ENCODE results near the gene FBXL22.
"Not testable (repeated sequence)": the region's sequence is repeated elsewhere in the genome, so short reads cannot be mapped to it uniquely, and the experiment has no call there.

Gene FBXL22

DNA sequence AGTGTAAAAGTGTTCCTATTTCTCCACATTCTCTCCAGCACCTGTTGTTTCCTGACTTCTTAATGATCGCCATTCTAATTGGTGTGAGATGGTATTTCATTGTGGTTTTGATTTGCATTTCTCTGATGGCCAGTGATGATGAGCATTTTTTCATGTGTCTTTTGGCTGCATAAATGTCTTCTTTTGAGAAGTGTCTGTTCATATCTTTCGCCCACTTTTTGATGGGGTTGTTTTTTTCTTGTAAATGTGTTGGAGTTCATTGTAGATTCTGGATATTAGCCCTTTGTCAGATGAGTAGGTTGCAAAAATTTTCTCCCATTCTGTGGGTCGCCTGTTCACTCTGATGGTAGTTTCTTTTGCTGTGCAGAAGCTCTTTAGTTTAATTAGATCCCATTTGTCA, 20.4 kb downstream of the FBXL22 start:
- DNase-seq, result not testable (repeated sequence)

DNA sequence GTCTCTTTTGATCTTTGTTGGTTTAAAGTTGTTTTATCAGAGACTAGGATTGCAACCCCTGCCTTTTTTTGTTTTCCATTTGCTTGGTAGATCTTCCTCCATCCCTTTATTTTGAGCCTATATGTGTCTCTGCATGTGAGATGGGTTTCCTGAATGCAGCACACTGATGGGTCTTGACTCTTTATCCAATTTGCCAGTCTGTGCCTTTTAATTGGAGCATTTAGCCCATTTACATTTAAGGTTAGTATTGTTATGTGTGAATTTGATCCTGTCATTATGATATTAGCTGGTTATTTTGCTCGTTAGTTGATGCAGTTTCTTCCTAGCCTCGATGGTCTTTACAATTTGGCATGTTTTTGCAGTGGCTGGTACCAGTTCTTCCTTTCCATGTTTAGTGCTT, 23.6 kb downstream of the FBXL22 start:
- DNase-seq, result not testable (repeated sequence)

DNA sequence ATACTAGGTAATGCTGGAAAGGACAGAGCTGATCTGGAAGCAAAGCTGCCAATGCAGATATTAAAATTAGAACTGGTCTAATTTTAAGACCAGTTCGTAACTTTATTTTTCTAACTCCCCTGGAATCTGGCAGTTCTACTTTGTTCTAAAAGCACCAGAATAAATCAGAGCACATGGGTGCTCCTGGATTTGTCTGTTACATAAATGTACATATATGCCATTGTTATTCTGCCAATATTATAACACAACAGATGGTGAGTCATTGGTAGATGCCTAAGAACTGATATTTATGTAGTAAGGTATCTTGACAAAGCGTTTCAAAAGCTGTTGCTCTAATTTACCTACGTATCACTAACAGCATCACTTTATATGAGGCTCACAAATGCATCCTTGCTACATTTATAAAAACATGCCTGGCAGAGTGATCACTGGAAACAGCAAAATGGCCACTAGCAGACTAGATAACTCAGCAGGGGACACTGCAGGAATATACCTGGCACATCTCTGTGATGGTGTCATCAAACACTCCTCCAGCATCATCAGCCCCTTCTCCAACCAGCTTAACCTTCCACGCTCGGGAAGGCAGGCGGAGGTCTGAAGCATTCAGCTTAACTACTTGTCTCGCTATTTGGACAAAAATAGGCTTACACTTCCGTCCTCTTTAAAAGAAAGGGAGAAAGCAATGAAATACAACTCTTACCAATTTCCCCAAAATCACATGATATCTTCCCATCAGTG, 26.2 kb downstream of the FBXL22 start:
- no peak for DNase-seq

DNA sequence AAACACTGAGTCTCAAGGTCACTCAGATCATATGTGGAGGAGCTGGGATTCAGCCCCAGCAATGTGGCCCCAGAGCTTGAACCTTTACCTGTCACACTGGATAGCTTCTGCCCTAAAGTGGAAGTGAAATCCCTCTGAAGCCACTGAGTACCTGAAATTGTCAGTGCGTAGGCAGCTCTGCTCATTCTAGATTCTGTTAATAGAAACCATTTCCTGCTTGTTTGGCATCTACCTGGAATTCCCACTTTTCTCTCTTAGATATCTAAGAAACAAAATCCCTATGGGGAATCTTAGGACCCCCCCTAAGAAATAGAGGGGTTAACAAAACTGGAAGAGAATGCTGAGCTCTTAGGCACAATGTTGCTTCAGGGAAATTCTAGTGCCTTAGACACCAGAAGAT, 29.8 kb downstream of the FBXL22 start:
- DNase-seq, result no peak

DNA sequence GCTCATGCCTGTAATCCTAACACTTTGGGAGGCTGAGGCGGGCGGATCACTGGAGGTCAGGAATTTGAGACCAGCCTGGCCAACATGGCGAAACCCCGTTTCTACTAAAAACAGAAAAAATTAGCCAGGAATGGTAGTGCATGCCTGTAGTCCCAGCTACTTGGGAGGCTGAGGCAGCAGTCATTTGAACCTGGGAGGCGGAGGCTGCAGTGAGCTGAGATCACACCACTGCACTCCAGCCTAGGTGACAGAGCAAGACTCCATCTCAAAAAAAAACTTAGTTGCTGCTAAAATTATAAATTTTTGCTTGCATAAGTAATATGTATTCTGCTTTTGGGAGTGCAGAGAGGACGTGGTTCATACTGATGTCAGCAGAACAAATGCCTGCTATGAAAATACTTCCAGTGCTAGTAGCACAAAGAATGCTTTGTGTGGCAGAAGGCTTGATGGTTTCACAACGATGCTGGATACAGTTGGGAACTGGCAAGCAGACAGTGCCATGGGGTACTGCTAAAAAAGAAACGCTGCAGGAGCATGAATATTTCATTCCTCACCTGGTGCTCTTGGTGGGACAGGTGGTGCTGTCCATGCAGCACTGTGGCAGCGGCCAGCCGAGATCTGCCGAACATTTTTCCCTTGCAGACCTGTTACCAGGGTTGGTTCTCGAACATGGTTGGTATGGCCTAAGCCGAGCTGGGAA, 31.1 kb downstream of the FBXL22 start:
- DNase-seq, result no peak

DNA sequence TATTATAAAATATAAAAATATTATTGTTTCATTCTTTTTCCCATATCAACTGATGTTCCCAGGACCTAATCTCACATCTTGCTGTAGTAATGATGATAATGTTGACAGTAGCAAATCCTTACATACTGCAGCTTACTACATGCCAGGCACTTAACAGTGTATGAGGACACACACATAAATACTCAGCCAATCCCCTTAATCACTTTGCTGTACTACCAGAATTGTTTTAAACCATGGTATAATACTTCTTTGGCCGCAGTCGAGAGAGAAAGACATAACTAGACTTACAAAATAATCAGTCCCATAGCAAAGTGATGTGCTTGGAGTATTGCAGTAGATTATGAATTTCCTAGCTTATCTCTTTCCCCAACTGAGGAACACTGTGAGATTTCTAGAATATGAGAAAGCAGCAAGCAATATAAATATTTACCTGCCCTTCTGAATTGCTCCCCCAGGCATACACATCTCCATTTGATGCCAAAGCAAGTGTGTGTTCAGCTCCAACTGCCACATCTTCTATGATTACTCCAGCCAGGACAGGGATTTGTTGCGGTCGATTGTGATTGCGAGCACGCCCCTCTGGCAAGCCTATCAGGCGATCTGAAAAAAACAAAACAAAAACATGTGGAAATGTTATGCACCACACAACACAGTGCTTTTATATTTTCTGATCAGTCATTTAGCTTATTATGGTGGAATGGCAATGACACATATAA, 33.0 kb downstream of the FBXL22 start:
- no peak for DNase-seq

DNA sequence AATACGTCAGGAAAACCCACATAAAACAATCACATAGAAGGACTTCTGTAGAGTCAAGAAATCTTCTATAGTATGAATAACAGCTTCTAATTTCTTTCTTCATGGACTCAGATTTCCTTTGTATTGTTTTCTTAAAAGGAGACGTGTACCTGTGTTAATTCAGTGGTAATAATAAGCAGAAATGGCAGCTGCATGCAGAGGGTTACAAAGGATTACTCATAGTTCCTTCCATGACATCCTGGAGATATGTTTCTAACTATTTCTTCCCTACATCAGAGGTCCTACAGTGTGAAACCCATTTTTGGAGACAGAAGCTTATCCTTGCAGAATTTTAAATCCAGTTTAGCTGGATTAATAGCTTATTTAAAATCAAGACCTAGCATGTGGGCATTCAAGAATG, 36.1 kb downstream of the FBXL22 start:
- no peak for DNase-seq

DNA sequence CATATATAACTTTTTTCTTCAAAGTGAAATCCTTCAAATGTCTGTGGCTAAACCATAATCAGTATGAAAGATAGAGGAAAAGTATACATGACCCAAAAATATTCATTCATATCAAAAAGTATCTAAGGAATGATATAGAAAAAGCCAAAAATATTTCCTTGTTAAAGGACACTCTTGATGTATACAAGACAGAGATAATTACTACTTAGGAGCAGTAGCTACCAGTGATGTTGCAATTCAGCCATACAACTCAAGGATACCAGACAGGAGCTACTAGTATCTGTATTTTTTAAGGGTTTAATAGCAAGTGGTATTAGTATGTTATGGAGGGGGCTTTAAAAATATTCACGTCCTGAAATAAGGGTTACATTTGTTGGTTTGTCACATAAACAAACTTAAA, 37.0 kb downstream of the FBXL22 start:
- DNase-seq, result no peak

DNA sequence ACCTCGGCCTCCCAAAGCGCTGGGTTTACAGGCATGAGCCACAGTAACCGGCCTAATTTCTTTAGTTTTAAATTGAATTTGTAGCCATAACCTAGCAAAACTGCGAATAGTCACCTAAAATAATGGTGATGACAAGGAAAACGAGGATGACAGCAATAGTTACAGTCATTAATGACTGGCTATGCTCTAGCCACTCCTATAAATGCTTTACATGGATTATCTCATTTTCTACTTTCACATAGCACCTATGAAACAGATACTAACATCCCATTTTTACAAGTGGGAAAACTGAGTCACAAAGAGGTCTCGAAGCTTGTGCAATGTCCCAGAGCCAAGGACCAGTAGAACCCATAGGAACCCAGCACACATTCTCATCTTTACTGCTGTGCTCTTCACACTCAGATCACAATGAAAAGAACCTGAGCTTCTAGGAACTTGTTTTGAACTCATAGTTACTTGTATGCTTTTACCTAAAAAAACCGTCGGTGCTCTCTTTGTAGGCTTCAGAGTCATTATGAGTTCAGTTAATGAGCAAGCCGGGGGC, 39.4 kb downstream of the FBXL22 start:
- no peak for DNase-seq

DNA sequence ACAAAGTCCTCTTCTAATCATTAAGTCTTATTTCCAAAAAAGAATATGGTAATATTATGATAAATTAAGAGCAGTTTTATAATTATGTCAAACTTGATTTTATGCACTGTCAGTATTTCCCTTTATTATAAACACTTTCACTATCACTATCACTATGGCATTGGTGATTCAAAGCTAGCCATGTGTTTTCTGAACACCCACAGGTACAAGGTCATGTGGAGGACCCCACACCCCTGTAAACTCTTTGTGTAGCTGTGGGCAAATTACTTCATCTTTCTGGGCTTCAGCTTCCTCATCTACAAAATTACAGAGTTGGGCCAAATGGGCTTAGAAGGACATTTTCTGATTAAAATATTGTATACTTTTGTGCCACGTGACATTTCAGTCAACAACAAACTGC, 41.7 kb downstream of the FBXL22 start:
- DNase-seq, result no peak

DNA sequence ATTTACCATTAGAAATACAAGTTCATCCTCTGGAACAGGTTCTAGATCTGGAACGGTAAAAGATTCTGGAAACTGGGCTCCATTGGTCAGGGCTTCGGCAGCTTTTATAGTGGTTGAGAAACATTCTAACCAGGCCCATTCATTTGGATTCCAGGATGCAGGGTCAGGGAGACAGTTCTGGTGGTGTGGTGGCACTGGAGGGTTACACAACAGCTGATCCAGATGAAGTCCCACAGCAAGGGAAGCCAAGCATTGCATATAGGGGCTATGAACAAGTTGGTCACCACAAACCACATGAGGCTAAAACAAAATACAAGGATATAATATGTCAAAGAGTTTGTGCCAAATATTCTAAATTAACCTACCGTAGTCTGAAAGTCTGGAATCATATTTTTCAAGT, 43.0 kb downstream of the FBXL22 start:
- no peak for DNase-seq
